Activated CD8-positive, alpha-beta memory T cell treated with anti-CD3 and anti-CD28 coated beads, Interleukin-2, amount 50 U/mL, for 4 hours (primary cell): ENCODE data around the gene CEBPA.

Source experiments
- DNase-seq: peaks from one replicate; pipeline ENCODE4 v3.0.0-alpha.2; 2020

The CEBPA gene

DNA sequence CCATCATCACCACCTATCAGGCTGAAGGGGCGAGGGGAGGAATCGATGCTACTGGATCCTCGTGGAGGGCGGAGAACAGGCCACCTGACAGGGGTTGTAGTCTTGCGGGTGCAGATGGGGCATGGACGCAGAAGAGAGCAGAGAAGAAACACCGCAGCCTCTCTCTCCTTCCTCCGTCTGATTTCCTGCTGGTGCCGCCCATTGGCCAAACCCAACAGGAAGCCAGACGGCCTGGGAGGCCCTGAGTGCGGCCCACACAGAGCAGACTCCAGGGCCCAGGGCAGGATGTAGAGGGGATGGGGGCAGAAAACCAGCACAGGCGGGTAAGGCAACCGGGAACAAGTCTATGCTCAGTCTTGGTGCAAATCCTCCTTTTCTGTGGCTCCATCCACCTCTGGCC is 15.4 kb downstream of the CEBPA start:
- DNase-seq, result no peak

DNA sequence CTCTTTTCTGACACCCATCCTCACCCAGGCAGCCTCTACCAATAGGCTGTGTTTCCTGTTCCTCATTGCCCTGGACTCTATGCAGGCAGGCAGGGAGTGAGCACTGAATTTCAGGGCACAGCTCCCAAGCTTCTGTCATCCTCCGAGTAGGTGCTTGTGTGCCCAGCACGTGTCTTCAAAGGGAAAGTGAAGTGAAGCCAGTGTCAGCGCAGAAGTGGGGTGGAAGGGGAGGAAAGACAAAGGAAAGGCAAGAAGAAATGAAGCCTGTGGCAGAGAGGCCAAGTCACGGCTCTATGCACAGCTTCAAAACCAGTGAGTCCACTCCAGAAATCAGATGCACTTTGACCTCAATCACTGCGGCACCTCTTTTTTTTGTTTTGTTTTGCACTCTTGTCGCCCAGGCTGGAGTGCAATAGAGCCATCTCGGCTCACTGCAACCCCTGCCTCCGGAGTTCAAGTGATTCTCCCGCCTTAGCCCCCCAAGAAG is 16.9 kb downstream of the CEBPA start:
- DNase-seq, result no peak

DNA sequence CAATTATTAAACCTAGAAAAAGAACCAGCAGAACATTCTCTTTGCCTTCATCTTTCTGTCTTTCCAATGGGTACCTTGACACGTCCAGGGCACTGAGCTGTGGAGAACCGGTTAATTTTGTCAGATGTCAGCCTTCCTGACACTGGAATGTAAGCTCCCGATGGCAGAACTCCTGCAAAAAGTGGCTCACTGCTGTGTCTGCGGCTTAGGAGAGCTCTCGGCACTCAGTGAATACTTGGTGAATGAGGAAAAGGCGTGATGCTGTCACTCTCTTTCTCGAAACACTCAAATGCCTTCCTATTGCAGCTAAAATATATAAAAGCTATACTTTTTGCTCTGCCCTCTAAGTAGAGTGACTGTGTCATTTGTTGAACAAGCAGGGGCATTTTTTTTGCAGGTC is 17.6 kb downstream of the CEBPA start:
- DNase-seq, result no peak

GRCh38 chr19:33284146-33284643 is 18.1 kb downstream of the CEBPA start:
- no peak for DNase-seq

- no peak for DNase-seq
Measured at GRCh38 chr19:33283589-33283988, 18.7 kb downstream of the CEBPA start.

GRCh38 chr19:33282036-33282671 is 20.2 kb downstream of the CEBPA start:
- DNase-seq, result no peak

GRCh38 chr19:33281296-33281926 is 20.9 kb downstream of the CEBPA start:
- DNase-seq, result no peak

DNA sequence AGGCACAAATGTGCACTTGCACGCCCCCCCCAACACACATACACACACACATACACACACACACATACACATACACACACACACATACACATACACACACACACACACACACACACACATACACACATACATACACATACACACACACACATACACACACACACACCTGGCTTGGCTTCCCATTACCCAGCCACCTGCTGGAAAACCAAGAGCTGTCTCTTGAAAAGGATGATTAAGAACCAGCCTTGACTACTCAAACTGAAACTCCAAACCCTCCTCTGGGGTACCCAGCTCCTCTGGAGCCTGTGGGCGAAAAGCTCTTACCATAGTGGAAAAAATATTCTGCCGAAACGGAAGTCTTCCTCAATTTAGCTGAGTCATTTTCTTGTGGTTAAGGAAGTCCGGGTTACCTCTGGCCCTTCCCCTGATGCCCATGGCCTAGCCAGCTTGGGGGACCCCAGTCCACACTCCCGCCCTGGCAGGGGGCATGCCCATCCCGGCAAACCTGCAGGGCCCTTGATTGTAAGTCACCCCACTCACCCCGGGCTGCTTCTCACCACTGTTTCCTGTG is 21.9 kb downstream of the CEBPA start:
- DNase-seq, result no peak

DNA sequence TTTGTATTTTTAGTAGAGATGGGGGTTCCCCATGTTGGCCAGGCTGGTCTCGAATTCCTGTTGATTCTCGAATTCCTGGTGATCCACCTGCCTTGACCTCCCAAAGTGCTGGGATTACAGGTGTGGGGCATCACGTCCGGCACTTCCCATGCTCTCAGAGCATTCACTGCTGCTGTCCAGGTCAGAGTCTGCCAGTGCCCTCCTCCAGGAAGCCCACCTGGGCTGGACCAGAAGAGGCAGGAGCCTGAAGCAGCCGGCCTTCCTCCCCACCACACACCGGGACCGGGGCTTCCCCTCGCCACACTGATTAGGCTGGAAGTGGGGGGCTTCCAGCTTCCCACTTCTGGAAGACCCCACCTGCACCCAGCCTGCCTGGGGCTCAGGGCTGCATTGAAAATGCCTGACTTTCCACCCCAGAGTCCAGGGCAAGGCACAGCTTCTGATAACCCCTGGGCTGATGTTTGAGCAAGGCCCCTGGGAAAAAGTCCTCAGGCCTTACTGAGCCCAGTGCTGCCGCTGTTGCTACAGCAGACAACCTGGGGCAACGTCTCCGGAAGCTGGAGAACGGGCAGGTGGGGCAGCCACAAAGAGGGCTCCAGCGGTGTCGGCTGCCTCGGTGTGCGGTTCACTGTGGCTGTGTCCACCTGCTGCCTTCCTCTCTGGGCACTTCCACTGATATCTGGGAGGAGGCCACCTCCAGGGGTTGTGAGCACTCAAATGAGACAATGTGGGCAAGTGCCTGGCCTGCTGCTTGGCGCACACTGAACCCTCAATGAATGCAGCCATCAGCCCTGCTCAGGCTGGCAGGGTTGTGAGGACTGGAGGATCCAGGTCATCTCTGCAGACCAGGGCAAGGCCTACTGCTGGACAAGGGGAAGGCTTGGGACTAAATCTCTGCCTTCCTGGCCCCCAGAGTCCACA is 22.6 kb downstream of the CEBPA start:
- no peak for DNase-seq

- DNase-seq, result no peak
Measured at GRCh38 chr19:33278403-33279269, 23.7 kb downstream of the CEBPA start.

DNA sequence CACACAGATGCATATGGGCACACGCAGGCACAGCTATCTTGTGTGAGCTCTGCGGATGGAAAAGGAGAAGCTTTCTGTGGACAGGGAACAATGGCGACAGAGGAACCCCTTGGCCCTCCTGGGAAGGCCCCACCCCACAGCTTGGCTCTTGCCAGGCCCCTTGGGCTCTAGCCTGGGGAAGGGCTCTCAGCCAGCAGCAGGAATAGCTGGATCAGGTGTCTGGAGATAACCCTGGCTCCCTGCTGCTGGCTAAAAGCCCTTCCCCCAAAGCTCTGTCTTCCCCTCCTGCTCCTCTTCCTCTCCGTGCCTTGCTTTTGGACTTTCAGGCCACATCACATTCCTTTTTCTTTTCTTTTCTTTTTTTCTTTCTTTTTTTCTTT is 24.3 kb downstream of the CEBPA start:
- no peak for DNase-seq

DNA sequence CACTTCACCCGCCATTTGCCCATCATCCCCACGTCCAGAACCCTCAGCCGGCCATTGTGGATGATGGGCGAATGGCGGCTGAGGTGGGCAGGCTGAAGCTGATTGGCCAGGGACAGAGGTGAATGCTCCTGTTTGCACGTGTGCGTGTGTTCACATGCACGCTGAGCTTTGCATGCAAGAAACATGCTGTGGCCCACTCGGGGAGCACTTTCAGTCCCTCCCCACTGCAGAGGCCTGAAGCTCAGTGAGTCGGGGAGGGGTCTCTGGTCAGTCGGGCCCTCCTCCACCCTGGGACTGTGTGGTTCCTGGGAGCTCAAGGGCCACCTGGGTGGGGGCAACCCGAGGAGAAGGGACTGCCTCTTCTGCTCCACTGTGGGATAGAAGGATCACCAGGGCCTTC is 24.9 kb downstream of the CEBPA start:
- DNase-seq, result no peak

- DNase-seq, result no peak
Measured at GRCh38 chr19:33275933-33276619, 26.3 kb downstream of the CEBPA start.

DNA sequence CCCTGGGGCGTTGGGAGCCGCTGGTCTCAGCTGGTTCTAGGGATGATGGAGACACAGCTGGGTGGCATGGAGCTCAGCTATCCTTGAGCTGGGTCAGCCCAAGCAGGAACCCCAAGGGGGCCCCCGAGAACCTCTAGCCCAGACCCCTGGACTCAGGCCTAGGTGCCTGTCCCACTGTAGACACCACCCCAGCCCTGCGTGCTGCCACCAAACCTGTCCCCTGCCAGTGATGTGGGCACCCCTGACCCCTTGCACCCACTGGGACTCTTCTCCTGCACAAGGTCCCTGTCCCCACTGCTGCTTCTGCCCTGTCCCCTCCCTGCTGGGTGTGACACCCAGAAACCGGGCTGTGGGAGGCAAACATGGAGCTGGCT is 26.8 kb downstream of the CEBPA start:
- DNase-seq, result no peak

- DNase-seq, result no peak
Measured at GRCh38 chr19:33274663-33275558, 27.4 kb downstream of the CEBPA start.

DNA sequence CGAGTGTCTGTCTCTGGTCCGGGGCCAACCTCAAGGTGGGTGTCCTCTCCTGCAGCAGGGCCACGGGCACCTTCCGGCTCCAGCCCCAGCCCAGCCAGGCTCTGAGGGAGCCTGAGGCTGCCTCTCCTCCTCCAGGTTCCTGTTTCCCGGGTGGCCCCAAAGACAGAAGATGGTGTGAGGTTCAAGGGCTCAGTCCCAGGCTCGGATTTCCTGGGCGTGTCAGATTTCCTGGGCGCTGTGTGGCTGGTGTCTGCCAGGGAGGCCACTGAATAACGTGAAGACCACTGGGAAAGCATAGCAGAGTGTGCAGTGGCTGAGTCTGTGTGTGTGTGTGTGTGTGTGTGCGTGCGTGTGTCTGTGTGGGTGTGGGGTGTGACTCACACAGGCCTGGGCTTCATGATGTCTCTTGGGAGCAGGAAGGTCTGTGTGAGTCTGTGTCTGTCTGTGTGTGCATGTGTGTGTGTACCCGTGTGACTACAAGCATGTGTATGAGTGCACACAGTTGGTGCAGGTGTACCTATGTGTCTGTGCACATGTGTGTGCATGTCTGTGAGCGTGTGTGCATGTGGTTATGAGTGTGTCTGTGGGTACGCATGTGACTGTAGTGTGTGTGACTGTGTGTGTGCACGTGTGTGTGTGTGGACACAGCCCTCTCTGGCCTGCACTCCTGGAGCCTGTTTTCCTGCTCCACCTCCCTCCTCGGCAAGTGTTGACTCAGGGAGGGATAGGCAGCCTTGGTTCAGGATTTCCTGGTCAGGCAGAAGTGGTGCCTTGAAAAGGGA is 28.3 kb downstream of the CEBPA start:
- DNase-seq, result peak; percentile 31

- DNase-seq, result no peak
Measured at GRCh38 chr19:33273065-33273736, 29.1 kb downstream of the CEBPA start.

DNA sequence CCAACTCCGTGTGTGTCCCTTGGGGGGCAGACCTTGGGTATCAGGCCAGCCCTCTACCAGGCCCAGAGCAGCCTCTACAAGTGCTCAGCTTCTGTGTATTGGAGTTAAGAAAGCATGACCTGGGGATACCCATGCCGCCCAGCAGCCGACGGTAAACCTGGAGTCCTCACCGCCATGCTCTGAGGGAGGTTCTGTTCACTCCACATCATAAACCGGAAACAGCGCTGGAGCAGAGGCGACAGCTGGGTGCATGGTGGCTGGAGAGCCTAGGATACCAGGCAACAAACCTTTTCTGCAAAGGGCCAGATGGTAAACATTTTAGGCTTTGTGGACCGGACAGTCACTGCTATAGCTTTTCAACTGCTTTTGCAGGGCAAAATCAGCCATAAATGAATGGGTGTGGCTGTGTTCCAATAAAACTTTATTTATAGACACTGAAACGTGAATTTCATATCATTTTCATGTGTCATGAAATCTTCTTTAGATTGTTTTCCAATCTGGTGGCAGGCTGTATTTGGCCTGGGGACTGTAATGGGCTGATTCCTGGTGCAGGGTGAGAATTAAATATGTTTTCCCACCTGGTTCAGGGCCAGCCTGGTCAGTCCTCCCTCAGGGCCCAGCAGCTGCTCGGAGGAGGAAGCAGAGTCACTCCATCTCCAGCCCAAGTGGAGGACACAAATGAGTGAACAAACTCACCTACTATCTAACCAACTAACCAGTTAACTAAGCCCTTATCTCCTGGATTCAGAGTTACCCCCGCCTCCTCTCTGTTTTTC is 30.9 kb downstream of the CEBPA start:
- DNase-seq, result no peak
